Loucy (cell line): ENCODE measurements around the gene RALGAPB.
"Not testable (repeated sequence)": the region's sequence is repeated elsewhere in the genome, so short reads cannot be mapped to it uniquely, and the experiment has no call there.

ENCODE experiments used
- H2AFZ ChIP-seq: fragments of 200-600 bp; sonication (generic); 2 replicates; pipeline ENCODE4 v1.6.0; 2016; ENCODE audit warnings: antibody characterized with exemption, mild to moderate bottlenecking, low read length, moderate library complexity
- H3F3A ChIP-seq: fragments of 200-600 bp; 2 replicates; pipeline ENCODE4 v1.6.0; 2016; ENCODE audit warnings: antibody characterized with exemption, low read depth, mild to moderate bottlenecking
- H3K27me3 ChIP-seq: fragments of 200-600 bp; sonication (generic); 2 replicates; pipeline ENCODE4 v1.6.1; 2014; ENCODE audit warnings: low read length, mild to moderate bottlenecking; ENCODE audit not compliant: insufficient read depth, poor library complexity, severe bottlenecking
- H3K36me3 ChIP-seq: fragments of 200-600 bp; sonication (generic); 2 replicates; pipeline ENCODE4 v1.6.1; 2016; ENCODE audit warnings: low read length; ENCODE audit not compliant: insufficient read depth
- H3K4me1 ChIP-seq: fragments of 200-600 bp; sonication (generic); 2 replicates; pipeline ENCODE4 v1.5.1; 2014; ENCODE audit warnings: low read length, mild to moderate bottlenecking; ENCODE audit not compliant: insufficient read depth, poor library complexity, severe bottlenecking
- H3K4me2 ChIP-seq: fragments of 200-600 bp; sonication (generic); 2 replicates; pipeline ENCODE4 v1.6.0; 2014; ENCODE audit warnings: antibody characterized with exemption, low read length, low read depth, mild to moderate bottlenecking; ENCODE audit not compliant: poor library complexity, severe bottlenecking
- H3K4me3 ChIP-seq: fragments of 200-600 bp; sonication (generic); 2 replicates; pipeline ENCODE4 v1.5.1; 2014; ENCODE audit warnings: low read length, mild to moderate bottlenecking, mixed read lengths; ENCODE audit not compliant: poor library complexity, severe bottlenecking
- H3K79me2 ChIP-seq: fragments of 200-600 bp; sonication (generic); 2 replicates; pipeline ENCODE4 v1.6.1; 2014; ENCODE audit warnings: low read length; ENCODE audit not compliant: insufficient read depth
- H3K9ac ChIP-seq: fragments of 200-600 bp; sonication (generic); 2 replicates; pipeline ENCODE4 v1.6.0; 2014; ENCODE audit warnings: mild to moderate bottlenecking, low read depth, low read length, moderate library complexity; ENCODE audit not compliant: poor library complexity, severe bottlenecking
- H3K9me2 ChIP-seq: fragments of 200-600 bp; sonication (generic); replicated peaks from 2 replicates; pipeline ENCODE4 v1.6.1; 2016; ENCODE audit warnings: low read depth, low read length, mixed read lengths
- H3K9me3 ChIP-seq: fragments of 200-600 bp; sonication (generic); 2 replicates; pipeline ENCODE4 v1.6.1; 2014; ENCODE audit warnings: mild to moderate bottlenecking, antibody characterized with exemption, low read length, low read depth; ENCODE audit not compliant: insufficient read depth
- H4K20me1 ChIP-seq: fragments of 200-600 bp; sonication (generic); 2 replicates; pipeline ENCODE4 v1.6.0; 2014; ENCODE audit warnings: antibody characterized with exemption, low read length, mild to moderate bottlenecking; ENCODE audit not compliant: insufficient read depth, poor library complexity, severe bottlenecking
- EZH2phosphoT487 ChIP-seq: fragments of 200-600 bp; IDR thresholded peaks from 2 replicates; pipeline ENCODE4 v1.6.1; 2018; ENCODE audit warnings: antibody characterized with exemption, mild to moderate bottlenecking, moderate library complexity, borderline replicate concordance
- TF ChIP-seq, protein P1 (sequence below): fragments of 200-600 bp; sonication (generic); conservative IDR thresholded peaks from 2 replicates; pipeline ENCODE4 v1.5.1; 2014; ENCODE audit warnings: mild to moderate bottlenecking, antibody characterized with exemption, low read length

RALGAPB gene

DNA sequence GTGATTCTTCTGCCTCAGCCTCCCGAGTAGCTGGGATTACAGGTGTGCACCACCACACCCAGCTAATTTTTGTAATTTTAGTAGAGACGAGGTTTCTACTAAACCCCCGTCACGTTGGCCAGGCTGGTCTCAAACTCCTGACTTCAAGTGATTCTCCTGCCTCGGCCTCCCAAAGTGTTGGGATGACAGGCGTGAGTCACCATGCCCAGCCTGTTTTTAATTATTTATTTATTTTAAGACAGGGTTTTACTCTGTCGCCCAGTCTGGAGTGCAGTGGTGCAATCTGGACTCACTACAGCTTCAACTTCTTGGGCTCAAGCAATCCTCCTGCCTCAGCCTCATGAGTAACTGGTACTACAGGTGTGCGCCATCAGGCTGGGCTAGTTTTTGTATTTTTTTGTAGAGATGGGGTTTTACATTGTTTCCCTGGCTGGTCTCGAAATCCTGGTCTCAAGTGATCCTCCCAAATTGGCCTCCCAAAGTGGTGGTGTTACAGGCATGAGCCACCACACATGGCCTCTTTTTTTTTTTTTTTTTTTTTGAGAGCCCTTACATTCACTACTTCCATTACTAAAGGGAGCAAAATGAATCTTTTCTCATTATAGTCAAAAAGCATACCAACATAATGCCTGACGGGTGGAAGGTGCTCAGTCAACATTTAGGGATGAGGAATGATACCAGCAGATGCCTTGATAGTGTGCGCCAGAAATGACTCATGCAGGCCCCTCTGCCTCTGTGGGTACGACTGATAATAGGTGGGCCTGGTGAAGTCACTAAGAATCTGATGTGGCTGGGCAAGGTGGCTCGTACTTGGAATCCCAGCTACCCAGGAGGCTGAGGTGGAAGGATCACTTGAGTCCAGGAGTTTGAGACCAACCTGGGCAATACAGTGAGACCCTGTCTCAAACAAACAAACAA lies 17.8 kb upstream of the RALGAPB start:
- Histone ChIP-seq H3K4me2 (no peak overlapping the region), H3K36me3 (peaks cover 8% of the 10 kb centered on the region; the same call in 1 of the 2 replicates), H3K9me3 (no peaks in the 10 kb centered on the region), H3K4me1 (peaks cover 2% of the 10 kb centered on the region), H3K9me2 (no peaks in the 10 kb centered on the region), H3F3A (no peaks in the 10 kb centered on the region), H3K27me3 (no peaks in the 10 kb centered on the region), H4K20me1 (no peaks in the 10 kb centered on the region), H2AFZ (no peak overlapping the region), H3K9ac (no peak overlapping the region), H3K4me3 (no peak overlapping the region), H3K79me2 (no peaks in the 10 kb centered on the region)
- no peak for TF ChIP-seq EZH2phosphoT487
- TF ChIP-seq, protein P1, sequence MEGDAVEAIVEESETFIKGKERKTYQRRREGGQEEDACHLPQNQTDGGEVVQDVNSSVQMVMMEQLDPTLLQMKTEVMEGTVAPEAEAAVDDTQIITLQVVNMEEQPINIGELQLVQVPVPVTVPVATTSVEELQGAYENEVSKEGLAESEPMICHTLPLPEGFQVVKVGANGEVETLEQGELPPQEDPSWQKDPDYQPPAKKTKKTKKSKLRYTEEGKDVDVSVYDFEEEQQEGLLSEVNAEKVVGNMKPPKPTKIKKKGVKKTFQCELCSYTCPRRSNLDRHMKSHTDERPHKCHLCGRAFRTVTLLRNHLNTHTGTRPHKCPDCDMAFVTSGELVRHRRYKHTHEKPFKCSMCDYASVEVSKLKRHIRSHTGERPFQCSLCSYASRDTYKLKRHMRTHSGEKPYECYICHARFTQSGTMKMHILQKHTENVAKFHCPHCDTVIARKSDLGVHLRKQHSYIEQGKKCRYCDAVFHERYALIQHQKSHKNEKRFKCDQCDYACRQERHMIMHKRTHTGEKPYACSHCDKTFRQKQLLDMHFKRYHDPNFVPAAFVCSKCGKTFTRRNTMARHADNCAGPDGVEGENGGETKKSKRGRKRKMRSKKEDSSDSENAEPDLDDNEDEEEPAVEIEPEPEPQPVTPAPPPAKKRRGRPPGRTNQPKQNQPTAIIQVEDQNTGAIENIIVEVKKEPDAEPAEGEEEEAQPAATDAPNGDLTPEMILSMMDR = no peak

DNA sequence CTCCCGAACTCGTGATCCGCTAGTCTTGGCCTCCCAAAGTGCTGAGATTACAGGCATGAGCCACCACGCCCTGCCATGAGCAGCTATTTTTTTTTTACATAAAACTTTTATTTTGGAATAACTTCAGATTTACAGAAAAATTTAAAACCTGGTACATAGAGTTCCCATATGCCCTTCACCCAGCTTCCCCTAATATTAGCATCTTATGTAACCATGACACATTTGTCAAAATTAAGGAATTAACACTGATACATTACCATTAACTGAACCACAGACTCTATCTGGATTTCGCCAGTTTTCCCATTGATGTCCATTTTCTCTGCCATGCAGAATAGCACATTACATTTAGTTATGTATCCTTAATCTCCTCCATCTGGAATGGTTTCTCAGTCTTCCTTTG lies 14.3 kb upstream of the RALGAPB start:
- H3K9me2 ChIP-seq = no peaks in the 10 kb centered on the region
- no peak overlapping the region for H3K9ac ChIP-seq
- no peak overlapping the region for H3K4me2 ChIP-seq
- TF ChIP-seq EZH2phosphoT487 = no peak
- TF ChIP-seq, protein P1 = no peak
- no peak overlapping the region for H2AFZ ChIP-seq
- no peaks in the 10 kb centered on the region for H3K79me2 ChIP-seq
- H3F3A ChIP-seq = no peaks in the 10 kb centered on the region
- peaks cover 2% of the 10 kb centered on the region for H3K4me1 ChIP-seq
- H3K27me3 ChIP-seq = no peaks in the 10 kb centered on the region
- H3K36me3 ChIP-seq = no peaks in the 10 kb centered on the region
- H3K4me3 ChIP-seq = no peak overlapping the region
- H3K9me3 ChIP-seq = no peaks in the 10 kb centered on the region
- no peaks in the 10 kb centered on the region for H4K20me1 ChIP-seq

DNA sequence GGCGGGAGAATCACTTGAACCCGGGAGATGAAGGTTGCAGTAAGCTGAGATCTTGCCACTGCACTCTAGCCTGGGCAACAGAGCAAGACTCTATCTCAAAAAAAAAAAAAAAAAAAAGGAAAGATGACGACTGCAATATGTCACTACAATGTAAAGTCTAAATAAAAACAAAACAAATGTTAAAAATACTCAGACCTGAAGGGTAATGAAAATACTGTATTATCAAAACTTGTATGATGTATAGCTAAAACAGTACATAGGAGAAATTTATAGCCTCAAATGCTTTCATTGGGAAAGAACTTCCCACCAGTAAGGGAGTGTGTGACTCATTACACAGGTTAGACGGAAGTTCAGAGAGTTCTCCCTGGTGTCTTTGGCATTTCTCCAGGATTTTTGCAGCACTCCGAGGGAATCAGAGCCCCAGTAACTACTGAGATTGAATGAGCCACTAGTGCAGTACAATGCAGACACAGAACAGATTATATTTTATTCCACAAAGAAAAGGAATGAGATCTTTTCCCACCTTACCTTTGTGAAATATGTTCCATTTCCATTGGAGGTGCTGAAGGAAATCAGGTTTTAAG lies 12.5 kb upstream of the RALGAPB start:
- Histone ChIP-seq H3K9me2 (no peaks in the 10 kb centered on the region), H3K79me2 (no peaks in the 10 kb centered on the region), H2AFZ (no peak overlapping the region), H3K9ac (no peak overlapping the region), H3F3A (no peaks in the 10 kb centered on the region), H3K27me3 (no peaks in the 10 kb centered on the region), H3K4me2 (no peak overlapping the region), H4K20me1 (no peaks in the 10 kb centered on the region), H3K36me3 (no peaks in the 10 kb centered on the region), H3K9me3 (no peaks in the 10 kb centered on the region), H3K4me1 (no peaks in the 10 kb centered on the region), H3K4me3 (no peak overlapping the region)
- TF ChIP-seq, protein P1 = no peak
- TF ChIP-seq EZH2phosphoT487 = no peak

DNA sequence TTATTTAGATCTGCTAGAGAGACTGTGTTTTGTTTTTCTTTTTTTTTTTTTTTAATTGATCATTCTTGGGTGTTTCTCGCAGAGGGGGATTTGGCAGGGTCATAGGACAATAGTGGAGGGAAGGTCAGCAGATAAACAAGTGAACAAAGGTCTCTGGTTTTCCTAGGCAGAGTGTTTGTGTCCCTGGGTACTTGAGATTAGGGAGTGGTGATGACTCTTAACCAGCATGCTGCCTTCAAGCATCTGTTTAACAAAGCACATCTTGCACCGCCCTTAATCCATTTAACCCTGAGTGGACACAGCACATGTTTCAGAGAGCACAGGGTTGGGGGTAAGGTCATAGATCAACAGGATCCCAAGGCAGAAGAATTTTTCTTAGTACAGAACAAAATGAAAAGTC lies 12.0 kb upstream of the RALGAPB start:
- H3K27me3 ChIP-seq, H3K9me3 ChIP-seq, H3K4me3 ChIP-seq, H3K9ac ChIP-seq, H2AFZ ChIP-seq, H3K4me1 ChIP-seq, H4K20me1 ChIP-seq, H3K4me2 ChIP-seq, H3K36me3 ChIP-seq, H3K79me2 ChIP-seq, H3F3A ChIP-seq, H3K9me2 ChIP-seq: not testable (repeated sequence)

DNA sequence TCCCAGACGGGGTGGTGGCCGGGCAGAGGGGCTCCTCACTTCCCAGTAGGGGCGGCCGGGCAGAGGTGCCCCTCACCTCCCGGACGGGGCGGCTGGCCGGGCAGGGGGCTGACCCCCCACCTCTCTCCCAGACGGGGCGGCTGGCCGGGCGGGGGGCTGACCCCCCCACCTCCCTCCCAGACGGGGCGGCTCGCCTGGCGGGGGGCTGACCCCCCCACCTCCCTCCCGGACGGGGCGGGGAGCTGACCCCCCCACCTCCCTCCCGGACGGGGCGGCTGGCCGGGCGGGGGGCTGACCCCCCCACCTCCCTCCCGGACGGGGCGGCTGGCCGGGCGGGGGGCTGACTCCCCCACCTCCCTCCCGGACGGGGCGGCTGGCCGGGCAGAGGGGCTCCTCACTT lies 11.5 kb upstream of the RALGAPB start:
- not testable (repeated sequence) for H4K20me1 ChIP-seq, H3K4me1 ChIP-seq, H3K9ac ChIP-seq, H3K9me3 ChIP-seq, H3K36me3 ChIP-seq, H3K79me2 ChIP-seq, H3K4me2 ChIP-seq, H3K9me2 ChIP-seq, H3F3A ChIP-seq, H3K4me3 ChIP-seq, H2AFZ ChIP-seq, H3K27me3 ChIP-seq
